ENCODE data around the gene DHFR.

Gene DHFR

DNA sequence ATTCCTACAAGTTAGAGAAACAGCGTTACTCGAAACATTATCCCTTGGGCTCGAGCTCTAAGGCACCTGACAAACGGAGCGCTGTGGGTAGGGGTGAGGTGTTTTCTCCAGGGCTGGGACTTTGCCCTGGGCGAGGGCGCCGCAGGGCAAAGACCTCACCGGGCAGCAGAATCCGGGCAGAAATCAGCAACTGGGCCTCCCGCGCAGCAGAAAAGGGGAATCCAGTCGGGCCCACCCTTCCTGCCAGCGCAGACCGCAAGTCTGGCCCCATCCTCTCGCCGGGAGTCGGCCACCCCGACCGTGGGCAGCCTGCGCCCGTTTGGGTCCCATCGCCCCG lies 761 bp downstream of the DHFR start:
- DNase-seq = no peak

GRCh38 chr5:80653502-80653901 lies 1.3 kb downstream of the DHFR start:
- DNase-seq = no peak

GRCh38 chr5:80646926-80647325 lies 7.9 kb downstream of the DHFR start:
- no peak for DNase-seq

DNA sequence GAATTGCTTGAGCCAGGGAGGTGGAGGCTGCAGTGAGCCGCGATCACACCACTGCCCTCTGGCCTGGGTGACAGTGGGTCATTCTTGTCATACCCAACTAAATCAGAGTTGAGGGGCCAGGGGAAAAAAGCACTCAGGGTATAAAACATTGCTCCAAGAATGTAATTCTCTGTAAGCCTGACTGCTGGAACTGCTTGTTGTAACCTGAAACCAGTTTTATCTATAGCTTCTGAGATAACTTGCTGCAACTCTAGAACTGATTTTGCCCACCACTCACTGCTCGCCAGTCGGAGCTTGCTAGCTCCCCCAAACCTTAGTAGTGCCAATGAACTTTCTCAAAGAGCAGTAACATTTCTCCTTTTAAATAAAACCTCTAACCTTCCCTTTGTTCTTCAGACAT lies 9.9 kb downstream of the DHFR start:
- no peak for DNase-seq

- no peak for DNase-seq
Measured at GRCh38 chr5:80641353-80641752, 13.4 kb downstream of the DHFR start.

DNA sequence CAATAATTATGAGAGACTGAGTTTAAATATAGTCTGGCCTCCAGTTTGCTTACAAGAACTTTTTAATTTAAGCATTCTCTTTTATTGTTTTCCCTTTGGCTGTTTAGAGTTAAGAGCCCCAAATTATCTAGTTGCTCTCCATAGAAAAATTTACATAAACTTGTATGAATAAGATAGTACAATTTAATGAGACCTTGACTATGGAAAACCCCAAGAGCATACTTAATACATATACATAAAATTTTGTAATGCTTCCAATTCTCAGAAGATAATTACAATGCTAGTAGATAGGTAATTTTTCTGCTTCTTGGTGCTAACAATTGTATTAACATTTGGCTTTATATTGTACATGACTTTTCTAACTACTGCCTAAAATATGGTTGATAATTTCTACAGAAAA lies 20.6 kb downstream of the DHFR start:
- DNase-seq = no peak

DNA sequence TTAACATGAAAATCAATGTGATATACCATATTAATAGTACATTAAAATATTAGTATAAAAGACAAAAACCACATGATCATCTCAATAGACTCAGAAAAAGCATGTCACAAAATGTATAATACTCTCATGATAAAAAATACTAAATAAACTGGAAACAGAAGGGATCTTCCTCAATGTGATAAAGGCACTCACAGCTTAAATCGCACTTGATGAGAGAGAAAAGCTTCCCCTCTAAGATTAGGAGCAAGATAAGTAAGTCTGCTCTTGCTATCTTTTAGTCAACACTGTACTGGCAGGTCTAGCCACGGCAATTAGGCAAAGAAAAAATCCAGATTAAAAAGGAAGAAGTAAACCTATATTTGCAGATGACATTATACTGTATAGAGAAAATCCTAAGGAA lies 22.1 kb downstream of the DHFR start:
- no peak for DNase-seq

GRCh38 chr5:80631278-80632259 lies 23.2 kb downstream of the DHFR start:
- DNase-seq = no peak

- no peak for DNase-seq
Measured at GRCh38 chr5:80629281-80629680, 25.5 kb downstream of the DHFR start.

GRCh38 chr5:80625230-80625629 lies 29.6 kb downstream of the DHFR start:
- no peak for DNase-seq

GRCh38 chr5:80623999-80624398 lies 30.8 kb downstream of the DHFR start:
- no peak for DNase-seq

GRCh38 chr5:80622756-80623155 lies 32.0 kb downstream of the DHFR start:
- no peak for DNase-seq

- no peak for DNase-seq
Measured at GRCh38 chr5:80620211-80620610, 34.6 kb downstream of the DHFR start.

DNA sequence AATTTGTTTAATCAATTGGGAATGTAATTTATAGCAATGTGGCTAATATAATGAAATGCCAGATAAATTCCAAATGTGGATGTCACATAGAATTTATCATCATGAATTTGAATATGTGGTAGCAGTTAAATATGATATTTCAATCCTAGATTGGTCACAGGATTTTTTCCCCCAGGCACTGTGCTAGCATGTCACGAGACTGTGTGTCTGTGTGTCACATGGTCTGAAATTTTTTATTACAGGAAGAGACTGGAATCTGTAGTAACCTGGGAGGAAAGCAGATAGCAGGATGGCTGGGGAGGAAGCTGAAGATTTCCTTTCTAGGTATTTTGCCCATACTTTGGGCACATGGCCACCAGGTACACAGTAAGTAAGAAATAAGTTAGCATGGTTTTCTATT lies 35.7 kb downstream of the DHFR start:
- DNase-seq = no peak

GRCh38 chr5:80618438-80618837 lies 36.3 kb downstream of the DHFR start:
- no peak for DNase-seq

- no peak for DNase-seq
Measured at GRCh38 chr5:80615266-80615914, 39.4 kb downstream of the DHFR start.

DNA sequence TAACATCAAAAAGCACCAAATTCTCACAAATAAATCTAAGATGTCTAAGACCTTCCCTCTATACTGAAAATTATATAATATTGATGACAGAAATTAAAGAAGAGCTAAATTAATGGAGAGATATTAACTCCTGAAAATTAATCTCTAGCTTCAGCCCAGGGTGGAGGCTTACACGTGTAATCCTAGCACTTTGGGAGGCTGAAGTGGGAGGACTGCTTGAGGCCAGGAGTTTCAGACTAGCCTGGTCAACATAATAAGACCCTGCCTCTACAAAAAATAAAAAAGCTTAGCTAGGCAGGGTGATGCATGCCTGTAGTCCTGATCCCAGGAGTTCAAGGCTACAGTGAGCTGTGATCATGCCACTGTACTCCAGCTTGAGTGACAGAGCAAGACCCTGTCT lies 45.1 kb downstream of the DHFR start:
- DNase-seq = no peak

DNA sequence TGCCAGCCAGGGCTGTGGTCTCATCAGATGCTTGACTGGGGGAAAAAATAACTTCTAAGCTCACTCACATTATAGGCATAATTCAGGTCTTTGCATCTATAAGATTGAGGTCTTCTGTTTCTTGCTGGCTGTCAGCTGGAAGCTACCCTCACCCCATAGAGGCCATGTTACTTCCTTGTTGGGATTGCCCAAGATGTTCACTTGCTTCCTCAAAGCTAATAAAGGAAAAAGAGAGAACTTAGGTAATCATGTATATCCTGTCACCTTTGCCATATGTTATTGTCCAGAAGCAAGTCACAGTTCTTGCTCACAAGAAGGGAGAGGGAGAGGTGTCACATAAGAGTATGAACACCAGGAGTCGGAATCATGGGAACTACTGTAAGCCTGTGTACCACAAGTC lies 46.1 kb downstream of the DHFR start:
- DNase-seq = no peak

GRCh38 chr5:80607832-80608231 lies 47.0 kb downstream of the DHFR start:
- no peak for DNase-seq

- no peak for DNase-seq
Measured at GRCh38 chr5:80607343-80607742, 47.4 kb downstream of the DHFR start.

DNA sequence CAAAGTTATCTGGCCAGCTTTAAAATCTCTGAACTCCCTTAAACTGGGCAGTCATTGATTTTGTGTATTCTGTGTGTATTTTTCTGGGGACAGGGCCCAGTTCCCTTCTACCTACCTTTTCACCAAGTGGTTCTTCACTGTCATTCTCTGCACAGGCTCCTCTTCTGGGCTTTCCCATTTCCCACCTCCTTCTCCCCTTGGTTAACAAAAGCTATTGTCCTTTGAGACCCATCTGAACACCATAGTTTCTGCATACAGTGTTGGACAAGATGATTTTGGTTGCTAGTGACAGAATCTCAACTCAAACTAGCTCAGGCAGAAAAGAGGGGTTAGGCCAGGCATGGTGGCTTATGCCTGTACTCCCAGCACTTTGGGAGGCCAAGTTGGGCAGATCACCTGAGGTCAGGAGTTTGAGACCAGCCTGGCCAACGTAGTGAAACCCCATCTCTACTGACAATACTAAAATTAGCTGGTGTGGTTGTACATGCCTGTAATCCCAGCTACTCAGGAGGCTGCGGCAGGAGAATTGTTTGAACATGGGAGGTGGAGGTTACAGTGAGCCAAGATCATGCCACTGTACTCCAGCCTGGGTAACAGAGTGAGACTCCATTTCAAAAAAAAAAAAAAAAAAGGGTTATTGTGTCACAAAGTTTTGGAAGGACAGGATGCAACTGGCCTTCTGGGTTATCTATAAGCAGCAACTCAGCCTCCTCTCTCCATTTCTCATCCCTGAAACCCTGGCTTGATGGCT lies 53.7 kb downstream of the DHFR start:
- no peak for DNase-seq

DNA sequence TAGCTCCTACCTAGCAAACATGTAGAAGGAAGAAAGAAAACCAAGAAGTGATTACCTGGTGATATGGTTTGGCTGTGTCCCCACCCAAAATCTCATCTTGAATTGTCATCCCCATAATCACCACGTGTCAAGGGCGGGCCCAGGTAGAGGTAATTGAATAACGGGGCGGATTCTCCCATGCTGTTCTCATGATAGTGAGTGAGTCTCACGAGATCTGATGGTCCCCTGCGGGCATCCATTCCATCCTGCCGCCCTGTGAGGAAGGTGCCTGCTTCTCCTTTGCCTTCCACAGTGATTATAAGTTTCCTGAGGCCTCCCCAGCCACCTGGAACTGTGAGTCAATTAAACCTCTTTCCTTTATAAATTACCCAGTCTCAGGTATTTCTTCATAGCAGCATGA lies 57.3 kb downstream of the DHFR start:
- no peak for DNase-seq

DNA sequence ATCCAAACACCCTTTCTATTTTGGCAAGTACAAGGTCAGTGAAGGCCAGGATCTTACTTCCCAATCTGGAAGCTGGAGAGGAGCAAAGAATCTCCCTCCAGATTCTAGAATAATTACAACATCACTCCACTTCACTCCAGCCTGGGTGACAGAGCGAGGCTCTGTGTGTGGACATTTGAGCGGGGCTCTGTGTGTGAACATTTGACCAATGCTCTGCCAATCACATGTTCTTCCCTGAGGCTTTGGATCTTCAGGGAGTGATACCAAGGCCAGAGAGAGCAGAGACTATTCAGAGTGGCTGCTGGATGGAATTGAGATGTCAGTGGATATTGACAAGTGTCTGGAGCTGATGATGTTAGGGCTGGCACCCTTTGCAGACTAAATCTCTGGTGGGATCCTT lies 60.0 kb downstream of the DHFR start:
- DNase-seq = no peak

- DNase-seq = no peak
Measured at GRCh38 chr5:80592761-80593160, 62.0 kb downstream of the DHFR start.

Measured in stimulated activated CD4-positive, alpha-beta T cell treated with anti-CD3 and anti-CD28 coated beads, Interleukin-4, amount 100 ng/mL, for 1 hour (primary cell).